Tibial nerve (tissue), 4 donors: Measurements from ENCODE around the gene PKD2. TPM values are rescaled to one million over a fixed set of nuclear protein-coding genes. Genes with fewer than 3 reads are reported as not detected.

Experiments used
- DNase-seq, 2 donors: peaks; one replicate each; pipeline ENCODE4 v3.0.0-alpha.2; 2019; ENCODE audit warnings: low spot score in 2 of 2
- H3K27ac ChIP-seq, 4 donors: fragments of 200-600 bp; sonication (generic) in 3 of 4; one replicate each; pipeline ENCODE4 v1.5.1; 2017 to 2019; ENCODE audit warnings: mild to moderate bottlenecking in 1 of 4
- H3K27me3 ChIP-seq, 2 donors: fragments of 200-600 bp; sonication (generic) in 1 of 2; one replicate each; pipeline versions ENCODE4 v1.5.1 to v1.6.0; 2017 to 2019
- H3K36me3 ChIP-seq, 3 donors: fragments of 200-600 bp; sonication (generic); one replicate each; pipeline ENCODE4 v1.5.1; 2018 to 2019
- H3K4me1 ChIP-seq, 4 donors: fragments of 200-600 bp; sonication (generic) in 3 of 4; one replicate each; pipeline ENCODE4 v1.5.1; 2017 to 2019
- H3K4me3 ChIP-seq, 4 donors: fragments of 200-600 bp; sonication (generic) in 3 of 4; one replicate each; pipeline ENCODE4 v1.5.1; 2017 to 2019; ENCODE audit warnings: mild to moderate bottlenecking in 1 of 4, moderate library complexity in 1 of 4
- H3K9me3 ChIP-seq, 4 donors: fragments of 200-600 bp; sonication (generic) in 3 of 4; one replicate each; pipeline ENCODE4 v1.5.1; 2017 to 2019
- EP300 ChIP-seq, 2 donors: sonication (generic); formaldehyde crosslinking; IDR thresholded peaks; one replicate each; pipeline ENCODE4 v1.6.1; 2017; ENCODE audit warnings: antibody characterized with exemption in 2 of 2, mild to moderate bottlenecking in 1 of 2
- POLR2A ChIP-seq, 2 donors: fragments of 450-650 bp; IDR thresholded peaks; one replicate each; pipeline ENCODE4 v1.6.1; 2017; ENCODE audit warnings: antibody characterized with exemption in 2 of 2, mild to moderate bottlenecking in 2 of 2, moderate library complexity in 2 of 2
- WGBS, 2 donors: methylation state at CpG; one replicate each; pipeline ENCODE4 v1.1.5; 2018; 5-methylcytosine and 5-hydroxymethylcytosine counted together
- total RNA-seq, 4 donors: library from RNA; depleted of rRNA; stranded (reverse); fragments of >200 nt; gene quantifications; one replicate each; pipeline ENCODE4 v1.1.0, GENCODE V29; 2016
- TF ChIP-seq, protein P1 (sequence below), 5 experiments: fragments of 200-600 bp in 3 of 5; fragments of 450-650 bp in 2 of 5; sonication (generic) in 3 of 5; IDR thresholded peaks; one replicate each; pipeline ENCODE4 v1.5.1; 2016 to 2019; ENCODE audit warnings: antibody characterized with exemption in 5 of 5, mild to moderate bottlenecking in 3 of 5, moderate library complexity in 2 of 5

Gene PKD2
- total RNA-seq = 100 to 1,000 TPM in 1 of 4 donors, 10 to 100 TPM in 3; 92.7 to 117 (median 94.7) TPM

GRCh38 chr4:88007304-88008121, at the start of gene PKD2:
Gene PKD2 (plus strand): TSS chr4:88007635. CDS start chr4:88007734, 99 bp downstream.
- peaks cover 5 to 71% (median 24%) of the 10 kb centered on the region in 4 donors for H3K4me1 ChIP-seq
- peak within 1 kb of the TSS; percentile 73 to 93 (median 84) for H3K4me3 ChIP-seq
- TF ChIP-seq EP300 (IDR thresholded peaks at IDR 0.05) = peak in 1 of 2 donors; percentile 63
- peak; percentile 73 to 89 for TF ChIP-seq POLR2A (IDR thresholded peaks at IDR 0.05)
- TF ChIP-seq, protein P1, sequence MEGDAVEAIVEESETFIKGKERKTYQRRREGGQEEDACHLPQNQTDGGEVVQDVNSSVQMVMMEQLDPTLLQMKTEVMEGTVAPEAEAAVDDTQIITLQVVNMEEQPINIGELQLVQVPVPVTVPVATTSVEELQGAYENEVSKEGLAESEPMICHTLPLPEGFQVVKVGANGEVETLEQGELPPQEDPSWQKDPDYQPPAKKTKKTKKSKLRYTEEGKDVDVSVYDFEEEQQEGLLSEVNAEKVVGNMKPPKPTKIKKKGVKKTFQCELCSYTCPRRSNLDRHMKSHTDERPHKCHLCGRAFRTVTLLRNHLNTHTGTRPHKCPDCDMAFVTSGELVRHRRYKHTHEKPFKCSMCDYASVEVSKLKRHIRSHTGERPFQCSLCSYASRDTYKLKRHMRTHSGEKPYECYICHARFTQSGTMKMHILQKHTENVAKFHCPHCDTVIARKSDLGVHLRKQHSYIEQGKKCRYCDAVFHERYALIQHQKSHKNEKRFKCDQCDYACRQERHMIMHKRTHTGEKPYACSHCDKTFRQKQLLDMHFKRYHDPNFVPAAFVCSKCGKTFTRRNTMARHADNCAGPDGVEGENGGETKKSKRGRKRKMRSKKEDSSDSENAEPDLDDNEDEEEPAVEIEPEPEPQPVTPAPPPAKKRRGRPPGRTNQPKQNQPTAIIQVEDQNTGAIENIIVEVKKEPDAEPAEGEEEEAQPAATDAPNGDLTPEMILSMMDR (IDR thresholded peaks at IDR 0.05) = no peak
- peak within 1 kb of the TSS; percentile 80 to 98 (median 92) for H3K27ac ChIP-seq
- 1 to 2% methylated on average over 22 to 112 of the region's 116 CpGs for WGBS, 2 donors
- H3K27me3 ChIP-seq = no peaks in the 10 kb centered on the region
- no peaks in the 10 kb centered on the region for H3K36me3 ChIP-seq
- H3K9me3 ChIP-seq = no peaks in the 10 kb centered on the region
- peak; percentile 77 to 82 for DNase-seq

- H3K27ac ChIP-seq = no peak overlapping the region
- H3K4me3 ChIP-seq = no peak overlapping the region
- no peaks in the 10 kb centered on the region for H3K36me3 ChIP-seq
- no peak for DNase-seq
- 46 to 70% methylated on average over 1 of the region's 1 CpG for WGBS, 2 donors
- no peaks in the 10 kb centered on the region for H3K9me3 ChIP-seq
- H3K4me1 ChIP-seq = no peaks in the 10 kb centered on the region
- no peaks in the 10 kb centered on the region for H3K27me3 ChIP-seq
- TF ChIP-seq EP300 (IDR thresholded peaks at IDR 0.05) = no peak
- TF ChIP-seq POLR2A (IDR thresholded peaks at IDR 0.05) = no peak
- TF ChIP-seq, protein P1 (IDR thresholded peaks at IDR 0.05) = no peak
Observed at GRCh38 chr4:87961993-87962392, 45.4 kb upstream of the PKD2 start.

- TF ChIP-seq, protein P1 (IDR thresholded peaks at IDR 0.05) = no peak
- TF ChIP-seq EP300 (IDR thresholded peaks at IDR 0.05) = no peak
- no peak for TF ChIP-seq POLR2A (IDR thresholded peaks at IDR 0.05)
- no peaks in the 10 kb centered on the region for H3K9me3 ChIP-seq
- H3K4me1 ChIP-seq = no peaks in the 10 kb centered on the region
- H3K27me3 ChIP-seq = no peaks in the 10 kb centered on the region
- no peak for DNase-seq
- WGBS, 2 donors = 78 to 86% methylated on average over 5 of the region's 5 CpGs
- H3K4me3 ChIP-seq = no peak overlapping the region
- H3K27ac ChIP-seq = no peak overlapping the region
- no peaks in the 10 kb centered on the region for H3K36me3 ChIP-seq
Observed at GRCh38 chr4:87962398-87963146, 44.9 kb upstream of the PKD2 start.

DNA sequence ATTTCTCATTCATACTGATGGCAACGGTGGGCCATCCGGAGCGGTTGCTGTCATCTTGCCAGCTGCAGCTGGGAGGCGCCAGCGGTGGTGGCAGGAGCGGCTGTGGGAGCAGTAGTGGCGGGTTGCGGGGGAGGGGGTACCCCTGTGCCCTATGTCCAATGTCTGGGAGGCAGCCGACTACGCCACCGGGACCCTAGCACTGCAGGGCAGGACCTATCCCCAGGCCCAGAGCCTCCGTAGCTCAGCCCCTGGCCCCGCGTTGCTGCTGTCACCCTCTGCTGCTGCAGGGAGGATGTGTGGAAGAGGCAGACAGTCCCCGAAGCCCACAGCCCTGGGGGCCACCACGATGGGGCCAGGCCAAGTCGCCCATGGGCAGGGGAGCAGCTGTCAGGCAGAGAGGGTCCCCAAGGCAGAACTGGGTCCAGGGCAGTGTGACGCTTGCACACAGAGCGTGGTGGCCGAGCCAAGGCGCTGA, 41.9 kb upstream of the PKD2 start:
- Histone ChIP-seq H3K9me3 (no peaks in the 10 kb centered on the region), H3K27ac (no peak overlapping the region), H3K36me3 (no peaks in the 10 kb centered on the region), H3K4me1 (no peaks in the 10 kb centered on the region), H3K4me3 (no peak overlapping the region), H3K27me3 (no peaks in the 10 kb centered on the region)
- WGBS, 2 donors = 92 to 94% methylated on average over 16 of the region's 21 CpGs
- DNase-seq = no peak
- no peak for TF ChIP-seq EP300 (IDR thresholded peaks at IDR 0.05)

- H3K9me3 ChIP-seq = no peaks in the 10 kb centered on the region
- H3K27me3 ChIP-seq = no peaks in the 10 kb centered on the region
- DNase-seq = no peak
- no peak overlapping the region for H3K4me3 ChIP-seq
- H3K36me3 ChIP-seq = no peaks in the 10 kb centered on the region
- WGBS, 2 donors = 90 to 100% methylated on average over 5 to 7 of the region's 9 CpGs
- H3K4me1 ChIP-seq = no peaks in the 10 kb centered on the region
- TF ChIP-seq EP300 (IDR thresholded peaks at IDR 0.05) (no peak), POLR2A (IDR thresholded peaks at IDR 0.05) (no peak)
- TF ChIP-seq, protein P1 (IDR thresholded peaks at IDR 0.05) = no peak
- no peak overlapping the region for H3K27ac ChIP-seq
Observed at GRCh38 chr4:87966095-87966496, 41.3 kb upstream of the PKD2 start.
